T-helper 9 cell (primary cell): ENCODE data around the gene UBE2O.
A peak's percentile ranks its signal among the peaks of the same experiment; 100 is the strongest.

Experiments used
- DNase-seq: peaks from one replicate; pipeline ENCODE4 v3.0.0-alpha.2; 2020

The UBE2O gene

GRCh38 chr17:76462556-76463290 lies 9.8 kb upstream of the UBE2O start:
- no peak for DNase-seq

GRCh38 chr17:76461765-76462555 lies 9.0 kb upstream of the UBE2O start:
- DNase-seq: no peak

- DNase-seq: no peak
These were observed 6.7 kb upstream of the UBE2O start for GRCh38 chr17:76459674-76460073.

GRCh38 chr17:76458580-76459490 lies 5.9 kb upstream of the UBE2O start:
- DNase-seq: no peak

GRCh38 chr17:76453431-76453743 lies 435 bp upstream of the UBE2O start:
- no peak for DNase-seq

GRCh38 chr17:76452127-76452659 lies 759 bp downstream of the UBE2O start:
- peak; percentile 11 for DNase-seq

- no peak for DNase-seq
These were observed 1.4 kb downstream of the UBE2O start for GRCh38 chr17:76451506-76451905.

- no peak for DNase-seq
These were observed 3.8 kb downstream of the UBE2O start for GRCh38 chr17:76449126-76449525.

GRCh38 chr17:76447931-76448652 lies 4.9 kb downstream of the UBE2O start:
- no peak for DNase-seq

GRCh38 chr17:76446449-76447231 lies 6.3 kb downstream of the UBE2O start:
- no peak for DNase-seq

GRCh38 chr17:76445697-76446448 lies 7.1 kb downstream of the UBE2O start:
- no peak for DNase-seq

- no peak for DNase-seq
These were observed 8.2 kb downstream of the UBE2O start for GRCh38 chr17:76444518-76445311.

GRCh38 chr17:76442341-76443338 lies 10.3 kb downstream of the UBE2O start:
- DNase-seq: no peak

- no peak for DNase-seq
These were observed 11.1 kb downstream of the UBE2O start for GRCh38 chr17:76441686-76442340.

- DNase-seq: no peak
These were observed 12.1 kb downstream of the UBE2O start for GRCh38 chr17:76440751-76441362.

GRCh38 chr17:76439314-76439928 lies 13.5 kb downstream of the UBE2O start:
- no peak for DNase-seq

GRCh38 chr17:76438906-76439305 lies 14.0 kb downstream of the UBE2O start:
- DNase-seq: no peak
